ENCODE results near the gene HOXB2. TPM values are rescaled to one million over a fixed set of nuclear protein-coding genes. Genes with fewer than 3 reads are reported as not detected.

HOXB2 gene
- total RNA-seq, 2 donors from 2014 or later = 4.8 to 5.5 TPM

DNA sequence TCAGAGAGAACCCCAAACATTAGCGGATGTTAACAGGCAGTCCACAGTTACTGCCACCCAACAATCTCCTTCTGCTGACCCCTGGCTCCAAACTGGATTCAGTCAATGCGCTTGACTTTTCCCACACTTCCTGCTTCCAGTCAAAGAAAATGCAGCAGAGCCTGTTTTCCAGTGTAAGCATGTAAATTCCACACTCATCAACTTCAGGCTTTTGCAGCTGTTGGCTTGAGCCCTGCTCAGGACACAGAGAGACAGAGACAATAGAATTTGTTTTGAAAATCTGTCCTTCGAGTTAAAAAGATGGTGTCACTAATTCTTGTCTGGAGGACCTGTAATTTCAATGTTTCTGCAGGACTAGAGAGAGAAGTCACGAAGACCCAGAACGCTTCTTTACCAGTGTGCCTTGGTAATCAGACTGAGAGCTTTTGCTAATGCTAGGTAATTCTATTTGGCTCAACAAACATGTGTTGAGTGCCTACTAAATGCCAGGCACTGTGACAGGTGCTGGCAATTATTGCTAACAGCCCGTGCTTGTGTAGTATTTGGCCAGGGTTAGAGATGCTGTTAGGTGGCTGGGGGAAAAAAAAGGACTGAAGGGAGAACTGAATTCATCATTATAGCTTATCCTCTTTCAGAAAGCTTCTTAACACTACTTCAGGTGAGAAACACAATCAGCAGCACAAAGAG lies 46.6 kb downstream of the HOXB2 start:
- Histone ChIP-seq H3K27me3 (no peaks in the 10 kb centered on the region), H3K36me3 (no peaks in the 10 kb centered on the region), H3K27ac (no peak overlapping the region), H3K4me3 (no peak overlapping the region), H3K4me1 (no peaks in the 10 kb centered on the region), H3K9me3 (no peaks in the 10 kb centered on the region)
- TF ChIP-seq CTCF (IDR thresholded peaks at IDR 0.05) = no peak
- DNase-seq (ENCODE audit: low spot score) = no peak

DNA sequence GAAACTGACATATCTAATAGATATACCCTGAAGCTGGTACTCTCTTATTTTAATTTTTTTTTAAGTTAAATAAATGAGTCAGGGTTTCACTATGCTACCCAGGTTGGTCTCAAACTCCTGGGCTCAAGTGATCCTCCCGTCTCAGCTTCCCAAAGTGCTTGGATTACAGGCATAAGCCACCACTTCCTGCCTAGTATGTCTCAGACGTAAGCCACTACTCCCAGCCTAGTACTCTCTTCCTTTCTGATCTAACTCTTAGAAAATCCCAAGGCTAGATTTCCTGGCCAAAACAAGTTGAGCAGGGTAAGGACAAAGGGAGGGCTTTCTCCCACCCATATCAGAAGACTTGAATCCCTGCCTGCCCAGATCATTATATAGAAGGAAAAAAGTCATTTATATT lies 47.8 kb downstream of the HOXB2 start:
- no peaks in the 10 kb centered on the region for H3K27me3 ChIP-seq
- peaks cover 0 to 9% of the 10 kb centered on the region in 2 donors for H3K4me1 ChIP-seq
- H3K27ac ChIP-seq = no peak overlapping the region
- no peaks in the 10 kb centered on the region for H3K36me3 ChIP-seq
- H3K4me3 ChIP-seq = no peak overlapping the region
- H3K9me3 ChIP-seq = no peaks in the 10 kb centered on the region
- DNase-seq (ENCODE audit: low spot score) = no peak
- no peak for TF ChIP-seq CTCF (IDR thresholded peaks at IDR 0.05)

DNA sequence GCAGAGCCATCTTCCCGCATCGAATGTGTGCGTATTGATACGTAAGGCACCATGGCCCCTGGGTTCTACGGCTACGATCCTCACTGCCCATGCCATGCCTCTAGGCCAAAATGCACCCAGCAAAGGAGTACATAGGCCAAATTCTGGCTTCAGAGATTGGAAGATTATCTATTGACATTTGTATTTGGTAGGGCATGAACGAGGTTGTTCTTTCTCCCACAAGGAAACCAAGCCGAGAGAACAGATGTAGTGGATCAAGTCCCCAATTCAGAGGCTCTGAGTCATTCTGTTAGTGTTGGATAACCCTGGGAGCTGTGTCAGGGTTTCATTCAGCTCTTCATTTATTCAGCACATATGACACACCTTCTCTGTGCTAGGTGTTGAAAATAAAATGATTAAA lies 50.6 kb downstream of the HOXB2 start:
- DNase-seq (ENCODE audit: low spot score) = no peak
- H3K36me3 ChIP-seq = no peaks in the 10 kb centered on the region
- TF ChIP-seq CTCF (IDR thresholded peaks at IDR 0.05) = no peak
- no peaks in the 10 kb centered on the region for H3K9me3 ChIP-seq
- H3K4me3 ChIP-seq = no peak overlapping the region
- H3K27ac ChIP-seq = no peak overlapping the region
- no peaks in the 10 kb centered on the region for H3K27me3 ChIP-seq
- H3K4me1 ChIP-seq = peaks cover 0 to 9% of the 10 kb centered on the region in 2 donors

MicroRNAs encoded within 50 kb of the gene (microRNA counts, 767-probe panel; counts per million panel counts)
- 3,479 to 6,102 counts per million in 2 donors for microRNA hsa-miR-10a-5p

Other genes starting within 250 kb of the HOXB2 start
- gene SKAP1, start 114.9 kb downstream of the HOXB2 start, total RNA-seq = not detected
- not detected for gene HOXB1, start 14.1 kb downstream of the HOXB2 start, total RNA-seq
- gene HOXB4, start 33.2 kb upstream of the HOXB2 start, total RNA-seq = 1 to 10 TPM in 1 of 2 donors, under 1 TPM in 1; 0.52 to 1.0 TPM
- 1 to 10 TPM in 1 of 2 donors, under 1 TPM in 1; 0.82 to 1.2 TPM for gene HOXB3, start 45.1 kb upstream of the HOXB2 start, total RNA-seq
- gene HOXB5, start 48.7 kb upstream of the HOXB2 start, total RNA-seq = not detected
- 1 to 10 TPM in 1 of 2 donors, under 1 TPM in 1; 0.82 to 2.6 TPM for gene HOXB6, start 59.9 kb upstream of the HOXB2 start, total RNA-seq
- under 1 TPM; 0.24 to 0.78 TPM for gene HOXB7, start 65.9 kb upstream of the HOXB2 start, total RNA-seq
- not detected for gene HOXB8, start 70.2 kb upstream of the HOXB2 start, total RNA-seq
- not detected for gene HOXB9, start 81.2 kb upstream of the HOXB2 start, total RNA-seq
- gene PRAC1, start 177.4 kb upstream of the HOXB2 start, total RNA-seq = not detected
- not detected for gene PRAC2, start 178.1 kb upstream of the HOXB2 start, total RNA-seq
- gene HOXB13, start 183.6 kb upstream of the HOXB2 start, total RNA-seq = not detected